ENCODE results near the gene GTPBP6.

- TF ChIP-seq CTCF (IDR thresholded peaks at IDR 0.05) (no peak), POLR2AphosphoS5 (IDR thresholded peaks at IDR 0.05; ENCODE audit: low read depth, low read length) (no peak), SIN3A (IDR thresholded peaks at IDR 0.05; ENCODE audit: borderline replicate concordance, insufficient read depth, low read depth, low read length) (no peak)
Observed at GRCh38 chrX:302975-303374, 15.6 kb downstream of the GTPBP6 start.

Data from Panc1 (cell line).